D721Med (cell line): Measurements from ENCODE around the gene ODAPH.
"Not testable (repeated sequence)": the region's sequence is repeated elsewhere in the genome, so short reads cannot be mapped to it uniquely, and the experiment has no call there.

Experiments
- DNase-seq: peaks from one replicate; pipeline ENCODE4 v3.0.0; 2011; ENCODE audit warnings: low spot score; ENCODE audit not compliant: insufficient read length
- FAIRE-seq: peaks from 2 replicates; lab custom pipeline; 2011; peaks lifted over from hg19 to GRCh38; lab: Jason Lieb, UNC
- TF ChIP-seq, protein P1 (sequence below): IDR thresholded peaks from 2 replicates; pipeline ENCODE4 v1.5.1; 2012; ENCODE audit warnings: mild to moderate bottlenecking, control low read depth; ENCODE audit not compliant: insufficient read depth; ENCODE audit errors: missing control alignments

Gene ODAPH

GRCh38 chr4:75514949-75515612 is 40.8 kb upstream of the ODAPH start:
- no peak for FAIRE-seq
- TF ChIP-seq, protein P1, sequence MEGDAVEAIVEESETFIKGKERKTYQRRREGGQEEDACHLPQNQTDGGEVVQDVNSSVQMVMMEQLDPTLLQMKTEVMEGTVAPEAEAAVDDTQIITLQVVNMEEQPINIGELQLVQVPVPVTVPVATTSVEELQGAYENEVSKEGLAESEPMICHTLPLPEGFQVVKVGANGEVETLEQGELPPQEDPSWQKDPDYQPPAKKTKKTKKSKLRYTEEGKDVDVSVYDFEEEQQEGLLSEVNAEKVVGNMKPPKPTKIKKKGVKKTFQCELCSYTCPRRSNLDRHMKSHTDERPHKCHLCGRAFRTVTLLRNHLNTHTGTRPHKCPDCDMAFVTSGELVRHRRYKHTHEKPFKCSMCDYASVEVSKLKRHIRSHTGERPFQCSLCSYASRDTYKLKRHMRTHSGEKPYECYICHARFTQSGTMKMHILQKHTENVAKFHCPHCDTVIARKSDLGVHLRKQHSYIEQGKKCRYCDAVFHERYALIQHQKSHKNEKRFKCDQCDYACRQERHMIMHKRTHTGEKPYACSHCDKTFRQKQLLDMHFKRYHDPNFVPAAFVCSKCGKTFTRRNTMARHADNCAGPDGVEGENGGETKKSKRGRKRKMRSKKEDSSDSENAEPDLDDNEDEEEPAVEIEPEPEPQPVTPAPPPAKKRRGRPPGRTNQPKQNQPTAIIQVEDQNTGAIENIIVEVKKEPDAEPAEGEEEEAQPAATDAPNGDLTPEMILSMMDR = no peak

GRCh38 chr4:75516144-75516543 is 39.7 kb upstream of the ODAPH start:
- FAIRE-seq (no peak), DNase-seq (no peak)
- TF ChIP-seq, protein P1 = no peak

More at GRCh38 chr4:75514949-75515612, 40.8 kb upstream of the ODAPH start:
- no peak for DNase-seq

DNA sequence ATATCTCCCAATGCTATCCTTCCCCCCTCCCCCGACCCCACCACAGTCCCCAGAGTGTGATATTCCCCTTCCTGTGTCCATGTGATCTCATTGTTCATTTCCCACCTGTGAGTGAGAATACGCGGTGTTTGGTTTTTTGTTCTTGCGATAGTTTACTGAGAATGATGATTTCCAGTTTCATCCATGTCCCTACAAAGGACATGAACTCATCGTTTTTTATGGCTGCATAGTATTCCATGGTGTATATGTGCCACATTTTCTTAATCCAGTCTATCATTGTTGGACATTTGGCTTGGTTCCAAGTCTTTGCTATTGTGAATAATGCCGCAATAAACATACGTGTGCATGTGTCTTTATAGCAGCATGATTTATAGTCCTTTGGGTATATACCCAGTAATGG is 36.4 kb upstream of the ODAPH start:
- DNase-seq, FAIRE-seq: not testable (repeated sequence)

GRCh38 chr4:75525086-75525485 is 30.8 kb upstream of the ODAPH start:
- no peak for DNase-seq
- no peak for FAIRE-seq
- TF ChIP-seq, protein P1 = no peak

DNA sequence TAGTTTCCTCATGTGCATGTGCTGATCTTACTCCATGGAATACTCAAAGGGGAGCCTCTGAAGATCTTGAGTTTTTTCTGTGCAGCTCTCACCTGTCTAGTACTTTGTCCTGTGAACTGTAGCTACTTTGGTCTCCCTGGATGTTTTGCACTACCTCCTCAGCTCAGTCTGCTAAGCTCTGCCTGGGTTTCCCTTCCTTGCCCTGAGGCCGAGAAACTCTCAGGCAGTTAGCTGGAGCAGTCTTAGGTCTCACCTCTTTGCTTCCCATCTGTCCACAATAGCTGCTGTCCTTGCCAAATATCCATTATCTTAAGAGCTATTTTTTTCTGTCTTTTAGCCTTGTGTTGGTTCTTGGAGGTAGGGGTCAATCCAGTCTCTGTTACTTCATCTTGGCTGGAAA is 30.0 kb upstream of the ODAPH start:
- DNase-seq = no peak
- FAIRE-seq = no peak
- TF ChIP-seq, protein P1 = no peak

GRCh38 chr4:75527482-75527881 is 28.4 kb upstream of the ODAPH start:
- TF ChIP-seq, protein P1 = no peak
- FAIRE-seq = no peak
- DNase-seq = no peak

GRCh38 chr4:75530556-75531322 is 25.1 kb upstream of the ODAPH start:
- FAIRE-seq = no peak
- DNase-seq = no peak
- TF ChIP-seq, protein P1 = no peak

- not testable (repeated sequence) for DNase-seq, FAIRE-seq
Measured at GRCh38 chr4:75531536-75532143, 24.2 kb upstream of the ODAPH start.

DNA sequence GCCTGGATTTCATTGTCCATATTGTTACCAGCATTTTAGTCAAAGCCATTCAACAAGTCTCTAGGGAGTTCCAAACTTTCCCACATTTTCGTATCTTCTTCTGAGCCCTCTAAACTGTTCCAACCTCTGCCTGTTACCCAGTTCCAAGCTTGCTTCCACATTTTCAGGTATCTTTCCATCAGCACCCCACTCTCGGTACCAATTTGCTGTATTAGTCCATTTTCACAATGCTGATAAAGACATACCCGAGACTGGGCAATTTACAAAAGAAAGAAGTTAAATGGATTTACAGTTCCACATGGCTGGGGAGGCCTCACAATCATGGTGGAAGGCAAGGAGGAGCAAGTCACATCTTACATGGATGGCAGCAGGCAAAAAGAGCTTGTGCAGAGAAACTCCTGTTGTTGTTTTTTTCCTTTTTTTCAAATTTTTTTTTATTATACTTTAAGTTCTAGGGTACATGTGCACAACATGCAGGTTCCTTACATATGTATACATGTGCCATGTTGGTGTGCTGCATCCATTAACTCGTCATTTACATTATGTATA is 22.5 kb upstream of the ODAPH start:
- not testable (repeated sequence) for FAIRE-seq, DNase-seq

GRCh38 chr4:75533926-75534325 is 21.9 kb upstream of the ODAPH start:
- FAIRE-seq, DNase-seq: not testable (repeated sequence)

GRCh38 chr4:75537308-75537707 is 18.6 kb upstream of the ODAPH start:
- not testable (repeated sequence) for DNase-seq, FAIRE-seq
